Fibroblast of villous mesenchyme (primary cell): ENCODE data around the gene EWSR1. TPM values are rescaled to one million over a fixed set of nuclear protein-coding genes. Genes with fewer than 3 reads are reported as not detected.
A peak's percentile ranks its signal among the peaks of the same experiment; 100 is the strongest.

Experiments used
- DNase-seq: peaks from one replicate; pipeline ENCODE4 v3.0.0-alpha.2; 2010; ENCODE audit warnings: low read depth
- H3K4me3 ChIP-seq: 2 replicates; pipeline ENCODE4 v1.5.1; 2011; ENCODE audit warnings: low read depth, mild to moderate bottlenecking, low read length
- total RNA-seq: library from RNA; depleted of rRNA; stranded (reverse); fragments of >200 nt; gene quantifications from 2 replicates; pipeline ENCODE4 v1.2.3, GENCODE V29; 2012
- TF ChIP-seq, protein P1 (sequence below): IDR thresholded peaks from 2 replicates; pipeline ENCODE4 v1.5.1; 2012; ENCODE audit warnings: low read depth, mild to moderate bottlenecking, low read length; ENCODE audit not compliant: insufficient read depth

The EWSR1 gene
- total RNA-seq, 1 donor, result 207 TPM

DNA sequence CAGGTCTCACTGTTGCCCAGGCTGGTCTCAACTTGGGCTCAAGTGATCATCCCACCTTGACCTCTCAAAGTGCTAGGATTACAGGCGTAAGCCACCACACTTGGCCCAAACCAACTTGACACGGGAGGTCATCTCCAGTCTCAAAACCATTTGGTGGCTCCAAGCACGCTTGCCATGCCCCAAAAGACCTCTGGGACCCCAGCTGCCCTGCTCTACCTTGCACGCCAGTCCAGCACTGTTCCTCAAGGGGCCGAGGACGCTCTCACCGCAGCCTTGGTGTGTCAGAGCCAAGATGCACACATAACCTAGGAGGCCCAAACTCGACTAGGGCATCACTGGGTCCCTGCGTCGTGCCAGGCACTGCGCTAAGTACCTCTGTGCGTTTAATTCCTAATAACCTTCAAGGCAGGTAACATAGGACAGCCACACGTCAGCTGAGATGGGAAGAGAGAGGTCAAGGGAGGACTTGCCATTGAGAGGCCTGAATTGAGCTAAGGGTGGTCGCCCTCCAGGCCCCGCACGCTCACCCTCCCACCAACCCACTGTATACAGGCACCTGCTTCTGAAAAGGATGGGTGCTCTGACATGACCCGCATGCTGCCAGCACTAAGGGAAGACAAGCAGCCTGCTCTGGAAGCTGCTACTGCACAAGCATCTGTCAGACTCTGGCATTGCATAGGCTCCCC is 33.8 kb downstream of the EWSR1 start:
- no peak for DNase-seq
- H3K4me3 ChIP-seq, result no peak overlapping the region
- TF ChIP-seq, protein P1, sequence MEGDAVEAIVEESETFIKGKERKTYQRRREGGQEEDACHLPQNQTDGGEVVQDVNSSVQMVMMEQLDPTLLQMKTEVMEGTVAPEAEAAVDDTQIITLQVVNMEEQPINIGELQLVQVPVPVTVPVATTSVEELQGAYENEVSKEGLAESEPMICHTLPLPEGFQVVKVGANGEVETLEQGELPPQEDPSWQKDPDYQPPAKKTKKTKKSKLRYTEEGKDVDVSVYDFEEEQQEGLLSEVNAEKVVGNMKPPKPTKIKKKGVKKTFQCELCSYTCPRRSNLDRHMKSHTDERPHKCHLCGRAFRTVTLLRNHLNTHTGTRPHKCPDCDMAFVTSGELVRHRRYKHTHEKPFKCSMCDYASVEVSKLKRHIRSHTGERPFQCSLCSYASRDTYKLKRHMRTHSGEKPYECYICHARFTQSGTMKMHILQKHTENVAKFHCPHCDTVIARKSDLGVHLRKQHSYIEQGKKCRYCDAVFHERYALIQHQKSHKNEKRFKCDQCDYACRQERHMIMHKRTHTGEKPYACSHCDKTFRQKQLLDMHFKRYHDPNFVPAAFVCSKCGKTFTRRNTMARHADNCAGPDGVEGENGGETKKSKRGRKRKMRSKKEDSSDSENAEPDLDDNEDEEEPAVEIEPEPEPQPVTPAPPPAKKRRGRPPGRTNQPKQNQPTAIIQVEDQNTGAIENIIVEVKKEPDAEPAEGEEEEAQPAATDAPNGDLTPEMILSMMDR, result no peak

DNA sequence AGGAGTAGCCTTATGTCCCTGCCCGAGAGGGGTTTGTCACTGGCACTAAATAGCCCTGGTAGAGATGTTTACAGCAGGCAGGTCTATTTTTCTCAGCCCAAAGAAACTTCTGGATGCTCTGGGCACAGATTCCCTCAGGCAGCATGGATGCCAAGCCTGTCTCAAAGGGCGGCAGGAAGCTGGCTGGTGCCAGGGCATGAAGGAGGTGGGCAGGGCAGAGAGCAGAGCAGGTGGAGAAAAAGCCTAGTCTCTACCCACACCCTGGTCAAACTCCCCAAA is 34.3 kb downstream of the EWSR1 start:
- DNase-seq, result no peak
- TF ChIP-seq, protein P1, result no peak
- no peak overlapping the region for H3K4me3 ChIP-seq

DNA sequence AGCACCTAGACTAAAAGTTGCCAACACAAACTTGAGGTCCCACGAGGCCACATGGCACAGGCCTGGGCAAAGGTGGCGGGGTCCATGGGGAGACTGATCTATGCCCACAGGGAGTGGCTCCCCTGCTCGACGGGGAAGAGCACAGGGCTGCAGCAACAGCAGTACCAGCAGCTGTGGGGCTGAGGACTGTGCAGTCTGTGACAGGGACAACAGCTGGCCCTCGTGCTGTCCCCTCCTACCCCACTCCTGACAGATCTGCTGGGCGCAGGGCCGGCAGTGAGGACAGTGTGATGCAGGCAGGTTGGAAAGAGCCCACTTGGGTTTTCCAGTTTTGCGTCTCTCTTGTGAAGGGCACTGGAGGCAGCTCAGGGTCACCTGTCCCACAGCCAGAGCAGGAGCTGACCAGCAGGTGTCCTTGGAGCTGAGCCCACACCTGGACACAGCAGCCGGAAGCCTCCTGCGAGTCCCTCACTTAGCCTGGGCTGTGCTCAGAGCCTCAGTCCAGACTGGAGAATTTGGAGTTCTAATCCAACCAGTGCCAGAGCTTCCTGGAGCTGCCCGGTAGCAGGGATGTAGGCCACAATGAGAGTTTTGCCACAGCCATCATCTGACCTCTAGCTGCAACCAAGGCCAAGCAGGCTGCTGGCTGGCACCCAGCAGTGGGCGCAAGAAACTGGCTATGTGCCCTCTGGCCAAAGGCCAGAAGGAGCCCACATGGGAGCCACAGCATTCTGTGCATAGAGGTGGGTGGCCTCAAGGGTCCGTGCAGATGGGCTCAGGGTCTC is 34.8 kb downstream of the EWSR1 start:
- H3K4me3 ChIP-seq, result no peak overlapping the region
- no peak for DNase-seq
- TF ChIP-seq, protein P1, result no peak

DNA sequence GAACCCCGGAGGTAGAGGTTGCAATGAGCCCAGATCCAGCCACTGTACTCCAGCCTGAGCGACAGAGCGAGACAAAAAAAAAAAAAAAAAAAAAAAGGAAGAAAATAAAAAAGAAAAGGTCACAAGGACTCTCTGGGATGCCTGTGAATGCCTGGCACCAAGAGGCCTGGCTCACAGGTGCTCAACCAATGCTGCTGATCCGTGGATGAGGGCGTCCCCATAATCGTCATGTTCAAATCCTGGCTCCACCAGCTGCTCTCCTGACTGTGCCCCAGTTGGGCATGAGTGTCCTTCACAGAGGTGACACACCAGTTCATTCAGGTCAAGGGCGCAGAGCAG is 37.7 kb downstream of the EWSR1 start:
- DNase-seq, result no peak
- peak overlapping the region; percentile 81 for H3K4me3 ChIP-seq
- TF ChIP-seq, protein P1, result no peak

DNA sequence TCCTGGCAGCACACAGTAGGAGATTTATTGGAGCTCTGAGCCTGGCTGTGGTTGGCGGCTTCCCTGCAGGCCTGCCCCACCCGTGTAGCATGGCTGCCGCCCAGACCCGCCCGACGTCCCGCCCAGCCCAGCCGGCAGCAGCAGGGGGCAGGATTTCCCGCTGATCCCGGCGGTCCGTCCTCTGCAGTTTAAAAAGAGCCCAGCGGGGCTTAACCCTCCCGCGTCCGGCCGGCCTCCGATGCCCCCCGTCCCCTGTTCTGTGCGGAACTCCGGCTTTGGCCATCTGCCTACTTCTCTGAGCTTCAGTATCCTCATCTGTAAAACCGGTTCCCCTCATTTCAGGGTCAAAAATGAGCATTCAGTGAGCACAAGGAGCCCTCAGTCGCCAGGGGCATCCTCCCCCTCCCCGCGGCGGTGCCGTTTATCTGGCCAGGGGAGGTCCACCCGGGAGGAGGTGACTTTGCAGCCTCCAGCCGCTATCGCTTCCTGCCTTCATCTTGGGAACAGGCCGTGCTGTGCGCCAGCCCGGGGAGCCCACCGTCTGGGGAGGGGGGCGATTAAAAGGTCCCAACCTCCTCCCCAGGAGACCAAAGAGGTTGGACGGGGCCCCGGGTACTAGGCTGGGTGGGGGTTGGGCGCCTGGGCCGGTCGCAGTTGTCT is 38.2 kb downstream of the EWSR1 start, which contains the start of gene GAS2L1:
Gene GAS2L1, plus strand, starts transcription at position 476 of the 660 bp plus-strand sequence. CDS start 1,456 bp downstream, outside the sequence.
- TF ChIP-seq, protein P1, result peak; percentile 64
- H3K4me3 ChIP-seq, result peak within 1 kb of the TSS; percentile 81
- DNase-seq, result peak; percentile 78

DNA sequence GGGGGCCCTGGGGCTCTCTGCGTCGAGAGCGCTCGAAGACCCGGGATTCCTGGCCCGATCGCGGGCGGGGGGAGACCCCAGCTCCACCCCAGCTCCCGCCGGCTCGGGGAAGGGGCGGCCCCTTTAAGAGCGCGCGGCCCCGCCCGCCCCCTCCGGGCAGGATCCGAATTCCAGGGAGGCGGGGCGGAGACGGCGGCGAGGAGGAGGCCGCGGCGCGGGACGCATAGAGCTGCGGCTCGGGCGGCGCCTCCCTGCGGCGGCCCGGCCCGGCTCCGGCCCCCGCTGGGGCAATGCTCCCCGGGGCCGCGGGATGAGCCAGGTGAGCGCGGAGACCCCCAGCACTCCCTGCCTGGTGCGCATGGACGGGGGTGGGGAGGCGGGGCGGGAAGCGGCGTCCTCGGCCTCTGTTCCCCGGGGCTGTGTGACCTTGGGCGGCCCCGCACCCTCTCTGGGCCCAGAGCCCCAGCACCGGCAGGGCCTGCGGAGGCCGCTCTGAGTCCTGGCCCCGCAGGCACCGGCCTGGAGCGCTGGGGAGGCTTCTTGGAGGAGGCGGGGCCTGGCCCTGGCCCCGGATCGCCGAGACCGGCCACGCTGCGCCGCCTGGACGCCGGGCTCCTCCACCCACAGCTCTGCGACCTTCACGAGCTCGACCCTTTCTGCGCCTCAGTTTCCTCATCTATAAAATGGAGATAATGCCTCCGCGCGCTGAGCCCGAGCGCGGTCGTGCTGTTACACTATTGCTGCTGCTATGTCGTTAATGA is 38.9 kb downstream of the EWSR1 start:
- peak; percentile 78 for DNase-seq
- peak overlapping the region; percentile 81 for H3K4me3 ChIP-seq
- TF ChIP-seq, protein P1, result no peak
